Kasumi-1 (cell line): ENCODE measurements around the gene PIK3CD.
A peak's percentile ranks its signal among the peaks of the same experiment; 100 is the strongest.
"Not testable (repeated sequence)": the region's sequence is repeated elsewhere in the genome, so short reads cannot be mapped to it uniquely, and the experiment has no call there.

ENCODE experiments used
- DNase-seq, 2 experiments: peaks; one replicate each; lab custom pipeline; 2025; lab: John Stamatoyannopoulos, UW

PIK3CD gene

GRCh38 chr1:9621032-9621431 is 30.5 kb upstream of the PIK3CD start:
- DNase-seq: no peak

- no peak for DNase-seq
Observed at GRCh38 chr1:9624081-9624480, 27.4 kb upstream of the PIK3CD start.

GRCh38 chr1:9625030-9625429 is 26.5 kb upstream of the PIK3CD start:
- not testable (repeated sequence) for DNase-seq

GRCh38 chr1:9626201-9626608 is 25.3 kb upstream of the PIK3CD start:
- no peak for DNase-seq

GRCh38 chr1:9628541-9629444 is 22.7 kb upstream of the PIK3CD start:
- DNase-seq: peak in 1 of 2 experiments; percentile 24

- peak; percentile 93 to 95 for DNase-seq
Observed at GRCh38 chr1:9629445-9630201, 21.9 kb upstream of the PIK3CD start.

- DNase-seq: peak in 1 of 2 experiments; percentile 14
Observed at GRCh38 chr1:9630331-9631111, 21.0 kb upstream of the PIK3CD start.

- no peak for DNase-seq
Observed at GRCh38 chr1:9631613-9632012, 19.9 kb upstream of the PIK3CD start.

- DNase-seq: no peak
Observed at GRCh38 chr1:9633493-9633892, 18.0 kb upstream of the PIK3CD start.

- DNase-seq: no peak
Observed at GRCh38 chr1:9634582-9634981, 16.9 kb upstream of the PIK3CD start.

GRCh38 chr1:9639227-9639626 is 12.3 kb upstream of the PIK3CD start:
- DNase-seq: no peak

- peak; percentile 60 to 61 for DNase-seq
Observed at GRCh38 chr1:9643351-9644256, 7.9 kb upstream of the PIK3CD start.

- no peak for DNase-seq
Observed at GRCh38 chr1:9646037-9646436, 5.5 kb upstream of the PIK3CD start.

- no peak for DNase-seq
Observed at GRCh38 chr1:9648171-9648570, 3.4 kb upstream of the PIK3CD start.

- DNase-seq: no peak
Observed at GRCh38 chr1:9649769-9650168, 1.8 kb upstream of the PIK3CD start.

- DNase-seq: peak; percentile 44 to 74
Observed at GRCh38 chr1:9651220-9651564, 339 bp upstream of the PIK3CD start.

GRCh38 chr1:9652379-9653209 is 1.1 kb downstream of the PIK3CD start:
- peak; percentile 36 to 49 for DNase-seq

GRCh38 chr1:9653210-9653490 is 1.6 kb downstream of the PIK3CD start:
- DNase-seq: no peak

GRCh38 chr1:9653491-9654050 is 2.0 kb downstream of the PIK3CD start:
- no peak for DNase-seq
